GM12864 (cell line): Measurements from ENCODE around the gene KBTBD8.

ENCODE experiments used
- DNase-seq: peaks from one replicate; pipeline ENCODE4 v3.0.0-alpha.2; 2011; ENCODE audit warnings: low read depth
- H3K4me3 ChIP-seq: 2 replicates; pipeline ENCODE4 v1.5.1; 2011; ENCODE audit warnings: mild to moderate bottlenecking, low read depth, low read length, control low read depth
- CTCF ChIP-seq: IDR thresholded peaks from 2 replicates; pipeline ENCODE4 v1.5.1; 2011; ENCODE audit warnings: low read depth, mild to moderate bottlenecking, moderate library complexity, low read length, control low read depth, inconsistent platforms; ENCODE audit errors: missing control alignments

KBTBD8 gene

GRCh38 chr3:67045711-67046465 lies 47.8 kb downstream of the KBTBD8 start:
- no peak for TF ChIP-seq CTCF
- no peak overlapping the region for H3K4me3 ChIP-seq
- DNase-seq: no peak

GRCh38 chr3:67047051-67047450 lies 48.9 kb downstream of the KBTBD8 start:
- TF ChIP-seq CTCF: no peak
- no peak overlapping the region for H3K4me3 ChIP-seq
- no peak for DNase-seq

GRCh38 chr3:67048067-67048714 lies 50.1 kb downstream of the KBTBD8 start:
- TF ChIP-seq CTCF: no peak
- no peak for DNase-seq

GRCh38 chr3:67048715-67049074 lies 50.6 kb downstream of the KBTBD8 start:
- no peak for DNase-seq
- TF ChIP-seq CTCF: no peak
- no peak overlapping the region for H3K4me3 ChIP-seq

More at GRCh38 chr3:67048067-67048714, 50.1 kb downstream of the KBTBD8 start:
- no peak overlapping the region for H3K4me3 ChIP-seq

- no peak overlapping the region for H3K4me3 ChIP-seq
- TF ChIP-seq CTCF: no peak
- no peak for DNase-seq
Measured at GRCh38 chr3:67059443-67059842, 61.3 kb downstream of the KBTBD8 start.
